ENCODE results near the gene TMPRSS13.

Gene TMPRSS13

GRCh38 chr11:117958949-117959348 lies 29.7 kb upstream of the TMPRSS13 start:
- TF ChIP-seq SNAI2 (CRISPR knock-in tag; IDR thresholded peaks at IDR 0.05) (no peak), ISL1 (CRISPR knock-in tag; IDR thresholded peaks at IDR 0.05) (no peak), POU6F1 (CRISPR knock-in tag; IDR thresholded peaks at IDR 0.05; ENCODE audit: borderline replicate concordance, low read depth) (no peak), ARNTL (CRISPR knock-in tag; IDR thresholded peaks at IDR 0.05; ENCODE audit: borderline replicate concordance, low read depth) (no peak), OSR1 (CRISPR knock-in tag; IDR thresholded peaks at IDR 0.05) (no peak), RARB (CRISPR knock-in tag; IDR thresholded peaks at IDR 0.05) (no peak), ZFP30 (CRISPR knock-in tag; IDR thresholded peaks at IDR 0.05) (no peak), CREB5 (CRISPR knock-in tag; IDR thresholded peaks at IDR 0.05; ENCODE audit: low read depth) (no peak), ESRRG (CRISPR knock-in tag; IDR thresholded peaks at IDR 0.05) (no peak), PATZ1 (CRISPR knock-in tag; IDR thresholded peaks at IDR 0.05; ENCODE audit: borderline replicate concordance) (no peak)

GRCh38 chr11:117953024-117953671 lies 23.9 kb upstream of the TMPRSS13 start:
- no peak for ATAC-seq
- TF ChIP-seq ZFP30 (CRISPR knock-in tag; IDR thresholded peaks at IDR 0.05) (no peak), POU6F1 (CRISPR knock-in tag; IDR thresholded peaks at IDR 0.05; ENCODE audit: borderline replicate concordance, low read depth) (no peak), ZC3H10 (CRISPR knock-in tag; IDR thresholded peaks at IDR 0.05) (no peak), OSR1 (CRISPR knock-in tag; IDR thresholded peaks at IDR 0.05) (no peak), CREB5 (CRISPR knock-in tag; IDR thresholded peaks at IDR 0.05; ENCODE audit: low read depth) (no peak), SNAI2 (CRISPR knock-in tag; IDR thresholded peaks at IDR 0.05) (no peak), TCF4 (CRISPR knock-in tag; IDR thresholded peaks at IDR 0.05; ENCODE audit: borderline replicate concordance) (no peak), TOX (CRISPR knock-in tag; IDR thresholded peaks at IDR 0.05; ENCODE audit: borderline replicate concordance) (no peak), PPARA (CRISPR knock-in tag; IDR thresholded peaks at IDR 0.05; ENCODE audit: borderline replicate concordance) (no peak), ZNF565 (CRISPR knock-in tag; conservative IDR thresholded peaks at IDR 0.05; ENCODE audit: low read depth) (no peak), GLIS3 (CRISPR knock-in tag; IDR thresholded peaks at IDR 0.05) (no peak), CSDC2 (CRISPR knock-in tag; IDR thresholded peaks at IDR 0.05) (no peak), ISL1 (CRISPR knock-in tag; IDR thresholded peaks at IDR 0.05) (no peak), BACH2 (CRISPR knock-in tag; IDR thresholded peaks at IDR 0.05; ENCODE audit: borderline replicate concordance) (no peak), TSHZ2 (CRISPR knock-in tag; IDR thresholded peaks at IDR 0.05) (no peak), ESRRG (CRISPR knock-in tag; IDR thresholded peaks at IDR 0.05) (no peak)

More at GRCh38 chr11:117958949-117959348, 29.7 kb upstream of the TMPRSS13 start:
- ATAC-seq: no peak

Data from SK-N-SH treated with all-trans-retinoic acid at 6 μM for 48 hours (cell line).